OCI-LY1 (cell line): ENCODE measurements around the gene CELSR1.

ENCODE experiments used
- H2AFZ ChIP-seq: fragments of 200-600 bp; sonication (generic), shearing (Covaris generic); 2 replicates; pipeline ENCODE4 v1.6.0; 2014; ENCODE audit warnings: antibody characterized with exemption, mild to moderate bottlenecking, low read length
- H3F3A ChIP-seq: fragments of 200-600 bp; sonication (generic), shearing (Covaris generic); 2 replicates; pipeline ENCODE4 v1.6.0; 2014; ENCODE audit warnings: mild to moderate bottlenecking, antibody characterized with exemption, low read length, moderate library complexity; ENCODE audit not compliant: insufficient read depth
- H3K27ac ChIP-seq: fragments of 200-600 bp; sonication (generic); 2 replicates; pipeline ENCODE4 v1.5.1; 2014; ENCODE audit warnings: low read length, mixed run types, mild to moderate bottlenecking, low read depth; ENCODE audit not compliant: poor library complexity, severe bottlenecking
- H3K27me3 ChIP-seq: fragments of 200-600 bp; sonication (generic); 2 replicates; pipeline ENCODE4 v1.6.0; 2014; ENCODE audit warnings: antibody characterized with exemption, mild to moderate bottlenecking, low read length, moderate library complexity; ENCODE audit not compliant: insufficient read depth
- H3K36me3 ChIP-seq: fragments of 200-600 bp; sonication (generic); 2 replicates; pipeline ENCODE4 v1.6.1; 2014; ENCODE audit warnings: mild to moderate bottlenecking, antibody characterized with exemption, low read length, moderate library complexity, mixed read lengths; ENCODE audit not compliant: insufficient read depth
- H3K4me1 ChIP-seq: fragments of 200-600 bp; sonication (generic); 2 replicates; pipeline ENCODE4 v1.5.1; 2014; ENCODE audit warnings: mild to moderate bottlenecking, low read length, moderate library complexity; ENCODE audit not compliant: insufficient read depth, severe bottlenecking
- H3K4me2 ChIP-seq: fragments of 200-600 bp; sonication (generic), shearing (Covaris generic); 2 replicates; pipeline ENCODE4 v1.6.1; 2014; ENCODE audit warnings: low read length
- H3K4me3 ChIP-seq: fragments of 200-600 bp; sonication (generic); 2 replicates; pipeline ENCODE4 v1.5.1; 2014; ENCODE audit warnings: low read length, low read depth, mild to moderate bottlenecking, mixed read lengths; ENCODE audit not compliant: poor library complexity, severe bottlenecking
- H3K79me2 ChIP-seq: fragments of 200-600 bp; shearing (Covaris generic); 2 replicates; pipeline ENCODE4 v1.6.1; 2016; ENCODE audit warnings: mixed run types, low read length, mixed read lengths; ENCODE audit not compliant: insufficient read depth
- H3K9ac ChIP-seq: fragments of 200-600 bp; sonication (generic), shearing (Covaris generic); 2 replicates; pipeline ENCODE4 v1.6.1; 2014; ENCODE audit warnings: mild to moderate bottlenecking, low read length, mixed read lengths
- H3K9me2 ChIP-seq: fragments of 200-600 bp; sonication (generic), shearing (Covaris generic); 2 replicates; pipeline ENCODE4 v1.6.1; 2014; ENCODE audit warnings: low read depth, mild to moderate bottlenecking, low read length, mixed read lengths
- H3K9me3 ChIP-seq: fragments of 200-600 bp; shearing (Covaris generic); 2 replicates; pipeline ENCODE4 v1.6.1; 2014; ENCODE audit warnings: low read length, mixed read lengths
- H4K20me1 ChIP-seq: fragments of 200-600 bp; sonication (generic), shearing (Covaris generic); 2 replicates; pipeline ENCODE4 v1.6.0; 2016; ENCODE audit warnings: mild to moderate bottlenecking, low read length; ENCODE audit not compliant: insufficient read depth
- CTCF ChIP-seq: fragments of 200-600 bp; sonication (generic), shearing (Covaris generic); IDR thresholded peaks from 2 replicates; pipeline ENCODE4 v1.5.1; 2017; ENCODE audit warnings: mild to moderate bottlenecking, antibody characterized with exemption, low read length, moderate library complexity, mixed read lengths
- EZH2 ChIP-seq: fragments of 200-600 bp; sonication (generic), shearing (Covaris generic); IDR thresholded peaks from 2 replicates; pipeline ENCODE4 v1.8.0; 2017; ENCODE audit warnings: borderline replicate concordance, mixed run types, mild to moderate bottlenecking, antibody characterized with exemption, low read length, moderate library complexity, mixed read lengths

The CELSR1 gene

GRCh38 chr22:46381142-46381541 is 156.3 kb downstream of the CELSR1 start:
- H3K4me2 ChIP-seq = no peak overlapping the region
- no peaks in the 10 kb centered on the region for H3K9me2 ChIP-seq
- TF ChIP-seq CTCF = no peak
- no peak for TF ChIP-seq EZH2
- H2AFZ ChIP-seq = no peak overlapping the region
- no peaks in the 10 kb centered on the region for H3F3A ChIP-seq
- H3K4me3 ChIP-seq = no peak overlapping the region
- no peak overlapping the region for H3K27ac ChIP-seq
- no peaks in the 10 kb centered on the region for H3K27me3 ChIP-seq
- no peaks in the 10 kb centered on the region for H4K20me1 ChIP-seq
- H3K9me3 ChIP-seq = 0 out of 2 replicates have a peak, but pooled peaks cover under 1% of the 10 kb centered on the region
- H3K79me2 ChIP-seq = no peaks in the 10 kb centered on the region
- H3K9ac ChIP-seq = no peak overlapping the region
- H3K36me3 ChIP-seq = peaks cover 10% of the 10 kb centered on the region
- H3K4me1 ChIP-seq = no peaks in the 10 kb centered on the region

DNA sequence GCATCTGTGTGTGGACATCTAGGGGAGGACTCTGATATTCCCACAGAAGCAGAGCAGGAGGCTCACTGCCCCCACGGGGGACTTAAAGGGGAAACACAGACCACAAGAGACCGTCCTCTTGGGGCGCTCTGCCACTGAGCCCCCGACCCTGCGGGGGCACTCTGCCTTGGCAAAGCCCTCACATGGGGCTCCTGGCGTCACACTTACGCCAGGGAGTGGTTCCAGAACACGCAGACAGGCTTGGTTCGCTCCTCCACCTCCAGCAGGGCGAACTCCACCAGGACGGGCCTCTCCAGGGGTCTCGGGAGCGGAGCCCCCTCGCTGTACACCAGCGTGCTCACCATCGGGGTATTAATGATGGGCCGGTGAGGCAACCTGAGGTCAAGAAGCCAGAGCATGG is 156.8 kb downstream of the CELSR1 start:
- Histone ChIP-seq H3K9ac (no peak overlapping the region), H4K20me1 (no peaks in the 10 kb centered on the region), H3K36me3 (peaks cover 16% of the 10 kb centered on the region), H3K4me2 (no peak overlapping the region), H2AFZ (no peak overlapping the region), H3K9me2 (no peaks in the 10 kb centered on the region), H3K4me1 (no peaks in the 10 kb centered on the region), H3K27me3 (no peaks in the 10 kb centered on the region), H3K27ac (no peak overlapping the region), H3K9me3 (peaks cover 5% of the 10 kb centered on the region; the same call in 1 of the 2 replicates), H3K79me2 (no peaks in the 10 kb centered on the region), H3K4me3 (no peak overlapping the region), H3F3A (no peaks in the 10 kb centered on the region)
- TF ChIP-seq EZH2 (no peak), CTCF (no peak)

GRCh38 chr22:46380069-46380468 is 157.4 kb downstream of the CELSR1 start:
- Histone ChIP-seq H3K4me3 (no peak overlapping the region), H3K27me3 (no peaks in the 10 kb centered on the region), H3K36me3 (peaks cover 16% of the 10 kb centered on the region), H3K79me2 (no peaks in the 10 kb centered on the region), H3F3A (no peaks in the 10 kb centered on the region), H3K4me2 (no peak overlapping the region), H3K9ac (no peak overlapping the region), H4K20me1 (no peaks in the 10 kb centered on the region), H2AFZ (no peak overlapping the region), H3K9me2 (no peaks in the 10 kb centered on the region), H3K27ac (no peak overlapping the region), H3K9me3 (peaks cover 5% of the 10 kb centered on the region; the same call in 1 of the 2 replicates), H3K4me1 (no peaks in the 10 kb centered on the region)
- TF ChIP-seq EZH2 (no peak), CTCF (no peak)
